ENCODE results near the gene FGF18.
A peak's percentile ranks its signal among the peaks of the same experiment; 100 is the strongest.

Gene FGF18

GRCh38 chr5:171386006-171386671 lies 33.3 kb upstream of the FGF18 start:
- H3K4me3 ChIP-seq (ENCODE audit: control insufficient read depth, low read depth, low read length), result no peak overlapping the region
- no peak for DNase-seq (ENCODE audit: low read depth)
- TF ChIP-seq, protein P1, sequence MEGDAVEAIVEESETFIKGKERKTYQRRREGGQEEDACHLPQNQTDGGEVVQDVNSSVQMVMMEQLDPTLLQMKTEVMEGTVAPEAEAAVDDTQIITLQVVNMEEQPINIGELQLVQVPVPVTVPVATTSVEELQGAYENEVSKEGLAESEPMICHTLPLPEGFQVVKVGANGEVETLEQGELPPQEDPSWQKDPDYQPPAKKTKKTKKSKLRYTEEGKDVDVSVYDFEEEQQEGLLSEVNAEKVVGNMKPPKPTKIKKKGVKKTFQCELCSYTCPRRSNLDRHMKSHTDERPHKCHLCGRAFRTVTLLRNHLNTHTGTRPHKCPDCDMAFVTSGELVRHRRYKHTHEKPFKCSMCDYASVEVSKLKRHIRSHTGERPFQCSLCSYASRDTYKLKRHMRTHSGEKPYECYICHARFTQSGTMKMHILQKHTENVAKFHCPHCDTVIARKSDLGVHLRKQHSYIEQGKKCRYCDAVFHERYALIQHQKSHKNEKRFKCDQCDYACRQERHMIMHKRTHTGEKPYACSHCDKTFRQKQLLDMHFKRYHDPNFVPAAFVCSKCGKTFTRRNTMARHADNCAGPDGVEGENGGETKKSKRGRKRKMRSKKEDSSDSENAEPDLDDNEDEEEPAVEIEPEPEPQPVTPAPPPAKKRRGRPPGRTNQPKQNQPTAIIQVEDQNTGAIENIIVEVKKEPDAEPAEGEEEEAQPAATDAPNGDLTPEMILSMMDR (conservative IDR thresholded peaks at IDR 0.05; ENCODE audit: control insufficient read depth, insufficient read depth, low read depth, low read length), result no peak

DNA sequence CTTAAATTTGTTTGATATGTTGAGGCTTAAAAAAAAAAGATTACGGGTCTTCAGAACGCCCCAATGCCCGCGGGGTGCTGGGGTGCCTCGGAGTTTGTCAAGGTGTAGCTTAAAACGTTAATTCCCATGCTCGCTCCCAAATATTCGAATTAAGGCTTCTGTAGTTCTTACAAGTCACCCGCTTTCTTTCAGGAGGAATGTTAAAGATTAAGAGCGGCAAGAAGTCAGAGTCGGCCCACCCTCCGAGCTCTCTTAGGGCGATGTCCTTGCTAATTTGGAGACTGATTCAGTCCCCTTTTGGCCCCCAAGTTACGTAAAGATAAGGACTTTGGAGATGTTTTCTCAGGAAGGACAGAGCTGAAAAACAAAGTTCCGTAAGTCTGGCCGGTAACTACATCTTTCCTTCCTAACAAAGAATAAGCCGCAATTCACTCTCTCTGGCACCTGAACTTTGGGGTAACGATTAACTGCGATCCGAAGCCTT lies 32.5 kb upstream of the FGF18 start:
- TF ChIP-seq, protein P1 (conservative IDR thresholded peaks at IDR 0.05; ENCODE audit: control insufficient read depth, insufficient read depth, low read depth, low read length), result no peak
- no peak for DNase-seq (ENCODE audit: low read depth)

GRCh38 chr5:171387345-171387969 lies 32.0 kb upstream of the FGF18 start, which contains the start of gene NPM1:
Gene NPM1, plus strand, starts transcription at chr5:171387849. Its CDS starts 100 bp downstream, at chr5:171387949.
- peak; percentile 98 for DNase-seq (ENCODE audit: low read depth)
- peak within 1 kb of the TSS; percentile 81 for H3K4me3 ChIP-seq (ENCODE audit: control insufficient read depth, low read depth, low read length)
- TF ChIP-seq, protein P1 (conservative IDR thresholded peaks at IDR 0.05; ENCODE audit: control insufficient read depth, insufficient read depth, low read depth, low read length), result no peak

More for the DNA sequence above, 32.5 kb upstream of the FGF18 start:
- H3K4me3 ChIP-seq (ENCODE audit: control insufficient read depth, low read depth, low read length), result peak overlapping the region; percentile 81

- TF ChIP-seq, protein P1 (conservative IDR thresholded peaks at IDR 0.05; ENCODE audit: control insufficient read depth, insufficient read depth, low read depth, low read length), result no peak
- H3K4me3 ChIP-seq (ENCODE audit: control insufficient read depth, low read depth, low read length), result peak overlapping the region; percentile 81
- peak; percentile 75 for DNase-seq (ENCODE audit: low read depth)
These were observed 31.3 kb upstream of the FGF18 start for GRCh38 chr5:171387970-171388815.

DNA sequence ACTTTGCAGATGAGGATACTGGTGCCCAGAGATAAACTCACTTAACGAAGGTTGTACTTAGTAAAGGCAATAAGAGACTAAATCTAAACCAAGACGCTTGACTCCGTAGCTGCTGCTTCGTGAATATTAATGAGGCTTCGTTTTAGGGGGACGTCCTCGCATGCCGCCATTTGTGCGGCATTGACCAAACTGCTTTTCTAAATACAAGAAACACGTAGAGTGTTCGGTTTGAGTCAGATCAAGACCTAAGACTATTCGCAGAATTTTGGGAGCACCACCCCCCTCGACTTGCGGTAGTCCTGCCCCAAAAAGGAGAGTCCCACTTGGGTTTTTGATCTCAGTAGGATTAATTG lies 30.7 kb upstream of the FGF18 start:
- TF ChIP-seq, protein P1 (conservative IDR thresholded peaks at IDR 0.05; ENCODE audit: control insufficient read depth, insufficient read depth, low read depth, low read length), result no peak
- DNase-seq (ENCODE audit: low read depth), result no peak

DNA sequence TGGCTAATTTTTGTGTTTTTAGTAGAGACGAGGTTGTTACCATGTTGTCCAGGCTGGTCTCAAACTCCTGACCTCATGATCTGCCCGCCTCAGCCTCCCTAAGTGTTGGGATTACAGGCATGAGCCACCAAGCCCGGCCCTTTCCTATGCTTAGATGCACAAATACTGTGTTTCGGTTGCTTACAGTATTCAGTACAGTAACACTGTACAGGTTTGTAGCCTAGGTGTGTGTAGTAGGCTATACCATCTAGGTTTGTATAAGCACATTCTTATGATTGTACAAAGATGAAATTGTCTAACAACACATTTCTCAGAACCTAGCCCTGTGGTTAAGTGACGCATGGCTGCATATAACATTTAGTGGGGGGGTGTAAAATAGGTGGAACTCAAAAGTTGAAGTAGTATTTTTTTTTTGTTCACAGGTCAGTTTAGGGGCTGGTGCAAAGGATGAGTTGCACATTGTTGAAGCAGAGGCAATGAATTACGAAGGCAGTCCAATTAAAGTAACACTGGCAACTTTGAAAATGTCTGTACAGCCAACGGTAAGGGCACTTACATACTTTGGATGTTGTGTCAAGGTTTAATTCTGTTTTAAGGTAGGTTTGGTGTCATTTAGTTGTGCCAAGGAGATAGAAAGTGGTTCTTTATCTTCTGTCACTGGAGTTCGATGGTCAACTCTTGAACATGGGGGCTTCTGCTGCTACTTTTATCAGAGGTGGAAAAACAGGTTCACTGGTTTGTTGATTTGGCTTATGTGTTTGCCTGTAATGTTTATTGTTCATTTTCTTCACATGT lies 28.4 kb upstream of the FGF18 start:
- peak overlapping the region; percentile 81 for H3K4me3 ChIP-seq (ENCODE audit: control insufficient read depth, low read depth, low read length)
- peak; percentile 21 for DNase-seq (ENCODE audit: low read depth)

More for the DNA sequence above, 30.7 kb upstream of the FGF18 start:
- H3K4me3 ChIP-seq (ENCODE audit: control insufficient read depth, low read depth, low read length), result peak overlapping the region; percentile 81

More for the DNA sequence above, 28.4 kb upstream of the FGF18 start:
- TF ChIP-seq, protein P1 (conservative IDR thresholded peaks at IDR 0.05; ENCODE audit: control insufficient read depth, insufficient read depth, low read depth, low read length), result no peak
